HEK293T (cell line): ENCODE data around the gene TAS2R13.

Experiments
- ARNT ChIP-seq: fragments of 450-650 bp; IDR thresholded peaks from 2 replicates; pipeline ENCODE4 v1.6.1; 2017; ENCODE audit warnings: mild to moderate bottlenecking
- FOXA1 ChIP-seq: fragments of 450-650 bp; IDR thresholded peaks from 2 replicates; pipeline ENCODE4 v1.6.1; 2016; ENCODE audit warnings: mild to moderate bottlenecking
- FOXK2 ChIP-seq: fragments of 450-650 bp; IDR thresholded peaks from 2 replicates; pipeline ENCODE4 v1.6.1; 2016; ENCODE audit warnings: mild to moderate bottlenecking
- FOXM1 ChIP-seq: fragments of 450-650 bp; IDR thresholded peaks from 2 replicates; pipeline ENCODE4 v1.6.1; 2017; ENCODE audit warnings: mild to moderate bottlenecking, borderline replicate concordance
- LEF1 ChIP-seq: fragments of 450-650 bp; IDR thresholded peaks from 2 replicates; pipeline ENCODE4 v1.6.1; 2017; ENCODE audit warnings: mild to moderate bottlenecking, borderline replicate concordance
- NFRKB ChIP-seq: fragments of 450-650 bp; IDR thresholded peaks from 2 replicates; pipeline ENCODE4 v1.6.1; 2016; ENCODE audit warnings: mild to moderate bottlenecking, moderate library complexity
- PKNOX1 ChIP-seq: fragments of 450-650 bp; IDR thresholded peaks from 2 replicates; pipeline ENCODE4 v1.6.1; 2016
- SP1 ChIP-seq: fragments of 450-650 bp; IDR thresholded peaks from 2 replicates; pipeline ENCODE4 v1.6.1; 2017
- SUZ12 ChIP-seq: fragments of 450-650 bp; IDR thresholded peaks from 2 replicates; pipeline ENCODE4 v1.6.1; 2016; ENCODE audit warnings: mild to moderate bottlenecking
- TARDBP ChIP-seq: fragments of 450-650 bp; IDR thresholded peaks from 2 replicates; pipeline ENCODE4 v1.6.1; 2016
- ZNF384 ChIP-seq: fragments of 450-650 bp; IDR thresholded peaks from 2 replicates; pipeline ENCODE4 v1.6.1; 2016

GRCh38 chr12:10884086-10884725, 25.2 kb downstream of the TAS2R13 start, which contains the start of gene PRH1:
- TF ChIP-seq FOXA1: no peak
- TF ChIP-seq FOXK2: no peak
- no peak for TF ChIP-seq LEF1
- no peak for TF ChIP-seq SUZ12
- no peak for TF ChIP-seq SP1
- no peak for TF ChIP-seq FOXM1
- TF ChIP-seq PKNOX1: no peak
- TF ChIP-seq ARNT: no peak
- no peak for TF ChIP-seq NFRKB
- no peak for TF ChIP-seq ZNF384
- TF ChIP-seq TARDBP: no peak
